Hematopoietic multipotent progenitor cell treated with erythropoietin and hydrocortisone succinate and interleukin-3 and kit ligand, for 17 days (in vitro differentiated cells): ENCODE data around the gene PCAT7.
"Not testable (repeated sequence)": the region's sequence is repeated elsewhere in the genome, so short reads cannot be mapped to it uniquely, and the experiment has no call there.

Experiments
- DNase-seq: peaks from one replicate; pipeline ENCODE4 v3.0.0-alpha.2; 2015; ENCODE audit warnings: low spot score

The PCAT7 gene

DNA sequence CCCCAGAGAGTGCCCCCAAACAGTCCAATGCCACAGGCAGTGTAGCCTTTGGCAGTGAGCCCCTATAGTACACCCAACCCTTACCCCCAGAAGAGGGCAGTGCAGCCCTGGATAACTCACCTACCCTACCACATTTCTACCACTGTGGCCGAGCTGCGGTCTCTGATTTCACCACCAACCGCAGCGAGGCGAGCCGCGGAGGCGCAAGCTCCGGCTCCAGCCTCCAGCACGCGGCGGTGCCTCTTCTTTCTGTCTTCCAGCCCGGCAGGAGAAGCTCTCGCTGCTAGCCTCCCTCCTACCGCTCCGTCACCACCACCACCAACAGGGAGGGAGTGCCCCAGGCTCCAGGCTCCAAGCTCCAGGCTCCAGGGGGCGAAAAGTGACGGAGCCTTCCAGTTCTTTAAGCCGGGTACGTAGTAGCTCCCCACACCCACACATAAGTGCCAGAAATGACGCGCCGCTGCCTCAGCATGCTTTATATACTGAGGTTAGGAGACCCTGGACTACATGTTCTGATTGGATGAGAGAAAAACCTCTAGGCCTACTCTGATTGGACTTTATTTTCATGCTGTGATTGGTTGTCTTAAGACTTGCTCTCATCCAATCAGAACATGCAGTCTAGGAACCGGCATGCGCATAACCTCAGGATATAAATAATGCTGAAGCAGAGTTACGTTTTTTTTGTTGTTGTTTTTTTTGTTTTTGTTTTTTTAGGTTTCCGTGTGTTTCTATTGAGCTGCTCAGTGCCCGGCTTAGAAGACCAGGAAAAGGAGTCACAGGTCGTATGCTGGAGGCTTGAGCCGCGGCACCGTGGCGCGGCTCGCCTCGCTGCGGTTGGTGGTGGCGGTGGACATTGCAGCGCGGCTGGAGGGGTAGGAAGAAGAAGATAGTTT lies at the start of gene PCAT7:
TSS of gene PCAT7 (plus strand) at position 645 of the 893 bp plus-strand sequence.
- no peak for DNase-seq

DNA sequence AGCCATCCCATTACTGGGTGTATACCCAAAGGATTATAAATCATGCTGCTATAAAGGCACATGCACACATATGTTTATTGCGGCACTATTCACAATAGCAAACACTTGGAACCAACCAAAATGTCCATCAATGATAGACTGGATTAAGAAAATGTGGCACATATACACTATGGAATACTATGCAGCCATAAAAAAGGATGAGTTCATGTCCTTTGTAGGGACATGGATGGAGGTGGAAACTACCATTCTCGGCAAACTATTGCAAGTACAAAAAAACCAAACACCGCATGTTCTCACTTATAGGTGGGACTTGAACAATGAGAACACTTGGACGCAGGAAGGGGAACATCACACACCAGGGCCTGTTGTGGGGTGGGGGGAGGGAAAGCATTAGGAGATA lies 48.5 kb upstream of the PCAT7 start:
- DNase-seq: not testable (repeated sequence)

DNA sequence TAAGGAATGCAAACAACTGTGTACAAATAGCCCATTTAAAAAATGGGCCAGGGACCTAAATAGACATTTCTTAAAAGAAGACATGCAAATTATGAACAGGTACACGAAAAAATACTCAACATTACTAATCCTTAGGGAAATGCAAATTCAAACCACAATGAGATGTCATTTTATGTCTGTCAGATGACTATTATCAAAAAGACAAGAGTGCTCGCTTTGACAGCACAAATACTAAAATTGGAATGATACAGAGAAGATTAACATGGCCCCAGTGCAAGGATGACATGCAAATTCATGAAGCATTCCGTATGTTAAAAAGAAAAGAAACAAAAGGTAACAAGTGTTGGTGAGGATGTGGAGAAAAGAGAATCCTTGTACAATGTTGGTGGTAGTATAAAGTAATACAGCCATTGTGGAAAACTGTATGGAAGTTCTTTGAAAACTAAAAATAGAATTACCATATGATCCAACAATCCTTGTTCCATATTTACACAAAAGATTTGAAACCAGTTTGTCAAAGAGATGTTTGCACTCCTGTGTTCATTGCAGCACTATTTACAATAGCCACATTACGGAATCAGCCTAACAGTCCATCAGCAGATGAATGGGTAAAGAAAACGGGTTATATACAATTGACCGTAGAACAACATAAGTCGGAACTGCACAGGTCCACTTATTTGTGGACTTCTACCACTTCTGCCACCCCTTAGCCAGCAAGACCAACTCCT lies 47.2 kb upstream of the PCAT7 start:
- DNase-seq: no peak

DNA sequence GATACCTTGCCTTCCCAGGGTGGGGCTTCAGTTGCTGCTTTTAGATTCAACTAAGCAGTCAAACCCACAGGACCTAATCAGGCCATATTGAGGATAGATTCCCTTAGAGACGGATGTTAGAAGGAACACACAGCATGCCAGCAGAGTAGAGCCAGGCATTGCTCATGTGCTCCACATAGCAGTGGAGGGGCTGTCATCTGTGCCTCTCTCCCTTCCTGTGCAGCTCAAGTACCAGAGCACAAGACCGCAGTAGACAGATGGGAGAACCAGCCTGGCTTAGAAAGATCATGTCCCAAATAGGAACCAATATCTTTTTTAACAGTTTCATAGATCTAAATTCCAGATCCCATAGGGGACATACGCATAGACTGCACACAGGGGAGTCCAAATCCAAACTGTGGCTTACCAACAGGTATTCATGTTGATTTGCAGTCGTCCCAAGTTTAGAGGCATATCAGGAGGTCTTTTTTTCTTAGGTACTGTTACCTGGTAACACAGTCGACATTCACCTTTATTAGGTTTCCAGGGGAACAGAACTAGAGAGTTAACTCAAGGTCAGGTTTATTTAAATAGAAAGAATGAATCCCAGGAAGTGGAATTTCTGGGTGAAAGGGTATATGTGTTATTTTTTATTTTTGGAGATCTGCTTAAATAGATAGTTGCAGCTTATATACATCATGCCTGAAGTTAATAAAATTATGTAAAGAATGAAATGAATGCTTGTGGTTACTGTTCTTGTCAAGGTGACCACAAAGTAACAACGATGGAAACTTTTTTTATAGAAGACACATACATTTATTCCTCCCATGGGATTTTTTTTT lies 43.5 kb upstream of the PCAT7 start:
- DNase-seq: no peak

DNA sequence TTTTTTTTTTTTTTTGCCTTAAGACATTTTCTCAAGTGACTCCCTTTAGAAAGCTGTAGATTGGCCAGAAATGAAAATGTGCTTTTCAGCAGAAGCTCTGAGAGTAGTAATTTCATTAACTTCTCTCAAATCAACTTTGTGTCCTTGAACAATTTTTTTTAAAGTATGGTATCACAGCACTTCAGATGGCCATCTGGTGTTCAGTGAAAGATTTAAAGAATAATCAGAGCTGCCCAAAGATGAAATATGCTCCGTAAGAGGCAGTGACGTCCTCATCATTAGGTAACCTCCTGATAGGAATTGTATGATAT lies 43.0 kb upstream of the PCAT7 start:
- no peak for DNase-seq

DNA sequence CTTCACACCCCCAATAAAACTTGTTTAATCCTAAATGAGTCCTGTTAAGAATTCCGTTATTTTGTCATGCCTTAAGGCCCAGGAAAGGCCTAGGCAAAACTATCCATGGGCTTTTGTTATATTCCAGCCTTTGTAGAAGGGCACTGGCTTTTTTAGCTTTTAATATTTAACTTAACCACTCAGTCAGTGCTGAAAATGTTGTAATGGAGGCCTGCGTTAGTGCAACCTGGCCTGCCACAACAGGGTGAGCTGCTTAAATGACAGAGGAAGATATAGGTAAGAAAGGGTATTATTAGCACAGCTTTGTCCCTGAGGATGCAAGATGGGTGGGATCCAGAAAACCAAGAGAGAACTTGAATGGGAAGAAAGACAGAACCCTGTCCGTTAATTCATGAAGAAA lies 40.2 kb upstream of the PCAT7 start:
- no peak for DNase-seq

DNA sequence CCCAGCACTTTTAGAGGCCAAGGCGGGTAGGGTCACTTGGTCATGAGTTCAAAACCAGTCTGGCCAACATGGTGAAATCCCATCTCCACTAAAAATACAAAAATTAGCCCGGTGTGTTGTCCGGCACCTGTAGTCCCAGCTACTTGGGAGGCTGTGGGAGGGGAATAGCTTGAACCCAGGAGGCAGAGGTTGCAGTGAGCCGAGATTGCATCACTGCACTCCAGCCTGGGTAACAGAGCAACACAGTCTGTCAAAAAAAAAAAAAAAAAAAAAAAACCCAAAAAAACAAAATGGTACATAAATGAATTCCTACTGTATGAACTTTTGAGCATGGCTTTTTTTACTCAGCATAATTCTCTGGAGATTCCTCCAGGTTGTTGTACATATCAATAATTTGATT lies 37.6 kb upstream of the PCAT7 start:
- no peak for DNase-seq

DNA sequence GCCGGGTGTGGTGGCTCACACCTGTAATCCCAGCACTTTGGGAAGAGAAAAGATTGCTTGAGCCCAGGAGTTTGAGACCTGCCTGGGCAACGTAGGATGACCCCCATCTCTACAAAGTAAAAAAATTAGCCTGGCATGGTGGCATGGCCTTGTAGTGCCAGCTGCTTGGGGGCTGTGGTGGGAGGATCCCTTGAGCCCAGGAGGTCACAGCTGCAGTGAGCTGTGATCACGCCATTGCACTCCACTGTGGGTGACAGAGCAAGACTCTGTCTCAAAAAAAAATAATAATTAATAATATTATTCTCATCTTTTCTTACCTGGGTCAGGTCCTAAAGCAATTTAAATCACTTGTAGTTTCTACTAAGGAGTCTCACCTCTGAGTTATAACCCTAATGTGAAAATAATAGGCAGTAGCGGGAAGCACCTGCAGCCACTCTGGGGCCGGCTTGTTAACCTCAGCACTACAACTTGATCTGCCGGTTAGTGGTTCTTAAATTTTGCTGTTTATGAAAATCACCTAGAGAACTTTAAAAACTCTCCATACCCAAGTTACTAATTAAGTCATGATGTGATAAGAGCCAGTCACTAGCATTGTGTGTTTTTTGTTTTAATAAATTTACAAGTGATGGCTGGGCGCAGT lies 29.4 kb upstream of the PCAT7 start:
- no peak for DNase-seq

DNA sequence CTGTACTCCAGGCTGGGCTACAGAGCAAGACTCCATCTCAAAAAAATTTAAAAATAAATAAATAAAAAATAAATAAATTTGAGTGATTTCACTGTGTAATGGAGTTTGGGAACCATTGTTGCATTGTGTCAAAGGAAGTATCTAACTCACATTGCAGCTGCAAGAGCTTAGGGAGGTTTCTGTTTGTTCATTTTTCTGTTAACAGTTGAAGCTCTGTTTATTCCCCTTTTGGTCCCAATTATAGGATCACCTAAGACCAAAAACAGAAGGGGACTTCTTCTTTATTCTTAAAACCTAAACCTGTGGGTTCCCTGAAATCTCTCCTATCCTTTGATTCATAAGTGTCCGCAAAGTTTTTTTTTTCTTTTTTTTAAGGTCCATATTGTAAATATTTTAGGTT lies 28.6 kb upstream of the PCAT7 start:
- no peak for DNase-seq

DNA sequence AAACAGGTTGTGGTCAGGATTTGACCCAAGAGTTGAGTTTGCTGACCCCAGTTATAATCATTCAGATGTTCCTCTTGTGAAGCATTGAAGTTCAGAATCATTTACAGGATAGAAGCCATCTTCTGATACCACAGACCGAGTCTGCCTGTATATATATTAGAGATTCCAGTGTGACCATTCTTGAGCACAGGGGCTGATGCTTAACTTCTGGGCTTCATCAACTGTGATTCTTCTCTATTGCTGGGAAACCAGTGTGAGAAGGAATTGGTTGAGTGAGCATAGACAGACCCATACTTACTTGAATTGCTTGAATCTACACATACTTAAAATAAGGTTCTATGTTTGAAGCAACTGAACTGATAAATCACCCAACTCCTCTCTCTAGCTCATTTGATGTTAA lies 27.9 kb upstream of the PCAT7 start:
- no peak for DNase-seq

DNA sequence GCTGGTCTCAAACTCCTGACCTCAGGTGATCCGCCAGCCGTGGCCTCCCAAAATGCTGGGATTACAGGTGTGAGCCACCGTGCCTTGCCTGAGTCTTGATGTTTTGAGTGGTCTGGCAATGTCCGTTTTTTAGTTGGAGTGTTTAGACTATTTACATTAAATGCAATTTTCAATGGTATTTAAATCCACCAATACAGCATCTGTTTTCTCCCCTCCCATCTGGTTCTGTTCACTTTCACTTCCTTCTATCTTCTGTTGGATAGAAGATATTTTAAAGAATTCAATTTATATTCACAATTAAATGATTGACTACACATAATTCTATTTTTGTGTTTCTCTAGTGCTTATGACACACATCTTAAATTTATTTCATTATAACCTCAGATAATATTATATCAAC lies 26.0 kb upstream of the PCAT7 start:
- DNase-seq: no peak

DNA sequence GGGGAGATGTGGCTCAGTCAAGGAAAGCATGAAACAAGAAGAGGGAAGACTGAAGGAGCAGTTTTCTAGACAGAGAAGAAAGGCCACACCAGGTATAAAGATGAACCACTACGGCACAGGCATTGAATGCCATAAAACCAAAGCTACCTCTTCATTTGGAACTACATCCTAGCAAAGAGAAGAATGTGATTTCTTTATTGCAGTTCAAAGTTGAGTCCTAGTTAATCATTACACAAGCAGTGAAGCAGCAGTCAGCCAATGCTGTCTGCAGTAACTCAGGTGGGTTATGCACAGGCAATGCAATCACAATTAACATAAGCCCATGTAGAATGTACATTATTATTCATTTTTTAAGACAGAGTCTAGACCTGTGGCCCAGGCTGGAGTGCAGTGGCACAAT lies 21.7 kb upstream of the PCAT7 start:
- DNase-seq: no peak

DNA sequence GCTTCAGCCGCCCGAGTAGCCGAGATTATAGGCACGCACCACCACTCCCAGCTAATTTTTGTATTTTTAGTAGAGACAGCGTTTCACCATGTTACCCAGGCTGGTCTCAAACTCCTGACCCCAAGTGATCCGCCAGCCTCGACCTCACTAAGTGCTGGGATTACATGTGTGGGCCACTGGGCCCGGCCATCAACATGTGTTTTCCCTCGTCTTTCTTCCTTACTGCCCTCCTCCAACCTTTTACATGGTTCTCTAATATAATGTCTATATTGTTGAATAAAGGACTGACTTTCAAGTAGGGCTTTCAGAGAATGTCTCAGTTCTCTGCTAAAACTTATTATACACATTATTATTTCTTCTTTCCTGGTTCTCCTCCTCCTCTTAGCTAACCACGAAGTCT lies 21.3 kb upstream of the PCAT7 start:
- no peak for DNase-seq

DNA sequence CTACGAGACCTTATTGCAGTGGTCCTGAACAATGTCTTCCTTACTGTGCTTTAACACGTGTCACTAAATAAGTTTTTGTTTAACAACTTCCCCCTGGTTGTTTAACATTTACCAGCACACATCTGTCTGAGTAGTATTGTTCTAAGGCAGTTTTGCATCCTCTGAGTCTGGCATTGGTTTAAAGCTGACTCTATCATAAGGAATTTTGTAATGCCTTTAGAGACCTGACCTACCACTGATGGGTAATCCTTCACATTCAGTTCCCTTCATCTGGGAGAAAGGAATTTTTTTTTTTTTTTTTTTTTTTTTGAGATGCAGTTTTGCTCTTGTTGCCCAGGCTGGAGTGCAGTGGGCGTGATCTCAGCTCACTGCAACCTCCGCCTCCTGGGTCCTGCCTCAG lies 20.0 kb upstream of the PCAT7 start:
- no peak for DNase-seq

DNA sequence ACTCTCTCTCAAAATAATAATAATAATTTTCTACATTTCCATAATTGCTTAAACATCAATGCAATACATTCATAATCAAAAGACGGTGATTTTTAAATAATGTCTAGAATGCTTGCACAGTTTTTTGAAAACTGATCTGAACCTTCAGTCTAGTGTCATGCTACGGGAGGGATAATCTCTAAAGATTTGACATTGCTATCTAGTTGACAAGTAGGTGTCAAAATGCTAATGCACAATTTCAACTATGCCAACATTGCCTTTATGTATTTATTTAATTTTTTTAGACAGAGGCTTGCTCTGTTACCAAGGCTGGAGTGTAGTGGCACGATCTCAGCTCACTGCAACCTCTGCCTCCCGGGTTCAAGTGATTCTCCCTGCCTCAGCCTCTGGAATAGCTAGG lies 16.0 kb upstream of the PCAT7 start:
- no peak for DNase-seq

DNA sequence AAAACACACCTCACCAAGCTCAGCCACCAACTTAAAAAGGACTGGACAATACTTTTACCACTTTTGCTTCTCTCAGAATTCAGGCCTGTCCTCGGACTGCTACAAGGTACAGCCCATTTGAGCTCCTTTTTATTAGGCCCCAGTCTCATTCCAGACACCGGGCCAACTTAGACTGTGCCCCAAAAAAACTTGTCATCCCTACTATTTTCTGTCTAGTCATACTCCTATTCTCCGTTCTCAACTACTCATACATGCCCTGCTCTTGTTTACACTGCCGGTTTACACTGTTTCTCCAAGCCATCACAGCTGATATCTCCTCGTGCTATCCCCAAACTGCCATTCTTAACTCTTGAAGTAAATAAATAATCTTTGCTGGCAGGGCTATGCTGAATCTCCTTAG lies 10.5 kb upstream of the PCAT7 start:
- DNase-seq: not testable (repeated sequence)

DNA sequence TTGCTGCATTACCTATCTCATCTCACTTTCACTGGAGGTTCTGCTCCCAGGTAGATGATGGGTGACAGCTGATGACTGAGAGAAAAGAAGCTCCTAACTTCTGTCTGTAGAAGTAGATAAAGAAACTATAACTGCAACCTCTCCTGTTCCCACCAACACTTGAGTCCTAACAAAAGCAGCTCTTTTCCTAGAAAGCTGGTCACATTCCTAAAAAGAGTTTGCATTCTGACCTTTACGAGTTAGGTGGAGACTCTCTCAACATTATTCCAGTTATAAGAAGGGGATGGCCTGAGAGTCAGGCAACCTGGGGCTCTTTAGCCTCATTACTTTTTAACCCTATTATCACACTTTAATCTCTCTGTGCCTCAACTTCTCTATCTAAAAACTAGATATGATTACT lies 8.9 kb upstream of the PCAT7 start:
- no peak for DNase-seq

DNA sequence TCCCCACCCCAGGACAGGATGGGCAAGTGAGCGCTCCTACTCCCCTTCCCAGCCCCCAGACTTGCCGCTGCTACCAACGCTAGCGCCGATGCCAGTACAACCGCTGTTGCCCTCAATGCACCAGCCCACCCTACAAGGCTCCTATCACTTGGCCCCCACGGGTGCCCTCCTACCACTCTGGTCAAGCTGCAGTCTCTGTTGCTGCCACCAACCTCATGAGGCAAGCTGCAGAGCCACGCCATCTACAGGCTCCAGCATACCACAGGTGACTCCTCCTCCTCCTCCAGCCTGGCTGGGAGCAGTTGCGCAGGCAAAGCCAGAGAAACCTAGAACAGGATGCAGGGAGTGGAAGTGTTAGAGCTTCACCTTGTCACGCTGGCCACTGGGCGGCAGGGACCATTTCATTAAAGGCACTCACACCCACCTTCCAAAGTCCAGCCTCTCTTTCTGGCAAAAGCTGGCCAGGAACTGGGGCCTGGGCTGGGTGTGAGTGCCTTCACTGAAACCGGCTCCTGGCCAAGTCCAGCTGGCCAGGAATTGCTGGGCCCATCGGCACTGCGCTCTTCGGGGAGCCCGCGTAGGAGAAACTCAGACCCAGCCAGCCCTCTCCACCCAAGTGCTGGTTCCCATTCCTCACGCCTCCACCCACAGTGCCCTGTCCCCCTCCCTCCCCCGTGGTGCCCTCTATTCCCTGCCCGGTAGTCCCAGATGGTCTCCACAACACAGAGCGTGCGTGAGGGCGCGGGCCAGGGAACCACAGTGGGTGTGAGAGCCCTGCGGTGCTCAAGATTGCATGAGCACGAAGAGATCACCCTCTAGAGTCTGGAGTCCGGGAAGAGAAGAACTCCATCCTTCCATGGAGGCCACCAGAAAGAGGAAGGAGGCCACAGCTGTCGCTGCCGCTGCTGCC lies 1.6 kb upstream of the PCAT7 start:
- DNase-seq: no peak

DNA sequence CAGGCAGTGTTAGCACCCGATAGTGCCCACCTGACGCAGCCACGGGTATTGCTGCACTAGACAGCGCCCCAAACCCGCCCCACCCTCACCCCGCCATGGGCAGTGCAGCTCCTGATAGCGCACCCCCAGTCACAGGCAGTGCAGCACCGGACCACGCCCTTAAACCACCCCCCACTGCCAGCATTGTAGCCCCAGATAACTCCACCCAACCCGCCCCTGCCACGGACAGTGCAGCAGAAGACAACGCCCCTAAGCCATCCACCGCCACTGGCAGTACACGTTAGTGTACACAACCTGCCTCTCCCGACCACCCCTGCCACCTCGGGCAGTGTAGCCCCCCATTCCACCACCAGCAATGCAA lies 825 bp upstream of the PCAT7 start:
- no peak for DNase-seq

DNA sequence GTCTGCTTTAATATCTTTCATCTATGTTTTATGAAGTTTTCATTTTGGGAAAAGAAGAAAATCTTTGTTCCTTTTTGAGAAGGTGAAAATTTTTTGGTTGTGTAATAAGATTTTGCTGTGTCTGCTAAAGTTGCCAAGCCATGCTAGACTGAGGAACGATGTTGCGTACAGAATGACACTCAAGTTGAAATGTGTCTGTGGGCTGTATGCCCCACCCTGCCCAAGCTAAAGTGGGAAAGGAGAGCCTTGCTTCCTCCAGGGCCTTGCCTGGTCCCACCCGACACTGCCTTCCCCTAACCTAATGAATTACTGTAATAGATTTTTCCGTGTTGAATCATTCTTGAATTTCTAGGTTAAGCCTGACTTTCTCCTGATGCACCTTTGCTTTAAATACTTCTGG lies 2.5 kb downstream of the PCAT7 start:
- no peak for DNase-seq

DNA sequence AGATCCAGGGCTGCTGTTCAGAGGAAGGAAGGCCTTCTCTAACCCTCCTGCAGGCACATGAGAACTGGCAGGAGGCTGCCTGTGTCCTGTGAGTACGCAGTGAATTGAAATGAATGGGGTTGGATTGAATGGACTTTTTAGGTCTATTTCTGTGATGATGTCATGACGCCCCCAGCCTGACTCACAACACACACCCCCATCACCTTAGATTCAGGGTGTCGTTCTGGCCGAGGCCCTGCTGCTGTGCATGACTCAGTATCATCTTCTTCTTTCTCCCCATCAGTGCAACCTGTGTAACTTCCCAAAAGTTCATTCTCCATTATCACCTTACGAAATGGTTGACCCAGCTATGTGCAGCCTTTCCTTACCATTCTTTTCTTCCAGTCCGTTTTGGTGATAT lies 5.4 kb downstream of the PCAT7 start:
- DNase-seq: no peak
